Activated CD8-positive, alpha-beta T cell treated with anti-CD3 and anti-CD28 coated beads, Interleukin-2, amount 10 ng/mL, durations not matched to agents 7 days and 5 days (primary cell): ENCODE results near the gene SNX3. TPM values are rescaled to one million over a fixed set of nuclear protein-coding genes. Genes with fewer than 3 reads are reported as not detected.

Source experiments
- ATAC-seq: fragments of 150-1000 bp; cut with Tn5 transposase; one replicate; pipeline ENCODE4 v1.10.0; 2021; ENCODE audit warnings: moderate library complexity
- CTCF ChIA-PET: fragments of 350-600 bp; sonication (Branson Sonifier 250); formaldehyde crosslinking; loops from one replicate; lab custom pipeline; 2021; ENCODE audit warnings: antibody characterized with exemption; lab: Charles Lee
- POLR2A ChIA-PET: fragments of 350-600 bp; sonication (Branson Sonifier 250); formaldehyde crosslinking; loops from one replicate; lab custom pipeline; 2021; ENCODE audit warnings: antibody characterized with exemption; lab: Charles Lee
- DNase-seq: peaks from one replicate; pipeline ENCODE4 v3.0.0-alpha.2; 2020
- H3K27ac Mint-ChIP-seq: one replicate; pipeline ENCODE4 v1.8.0; 2021; ENCODE audit warnings: mild to moderate bottlenecking, mixed read lengths
- H3K27me3 Mint-ChIP-seq: one replicate; pipeline ENCODE4 v1.8.0; 2021; ENCODE audit warnings: low read depth, mixed read lengths
- H3K36me3 Mint-ChIP-seq: one replicate; pipeline ENCODE4 v1.8.0; 2021; ENCODE audit warnings: low read depth, mixed read lengths
- H3K4me1 Mint-ChIP-seq: one replicate; pipeline ENCODE4 v1.8.0; 2021; ENCODE audit warnings: low read depth, mixed read lengths
- H3K4me3 Mint-ChIP-seq: one replicate; pipeline ENCODE4 v1.8.0; 2021; ENCODE audit warnings: mild to moderate bottlenecking, mixed read lengths
- H3K9me3 Mint-ChIP-seq: one replicate; pipeline ENCODE4 v1.8.0; 2022; ENCODE audit warnings: mixed read lengths; ENCODE audit not compliant: insufficient read depth
- total RNA-seq, 2 experiments: library from RNA; stranded (reverse); gene quantifications; one replicate each; pipeline ENCODE4 v1.2.3, GENCODE V29; 2021

Gene SNX3
- total RNA-seq, 2 experiments from 2014 or later: 91.5 to 91.9 TPM

GRCh38 chr6:108203189-108204112 is 57.4 kb downstream of the SNX3 start:
- no peak for ATAC-seq
- H3K4me3 Mint-ChIP-seq: no peak overlapping the region
- CTCF ChIA-PET: interaction anchor here (1.3 kb wide), 1 partner anchor 288 kb away, joined by 4 read pairs; no protein-coding TSS in a partner anchor
- DNase-seq: no peak
- POLR2A ChIA-PET: no interaction called here
- H3K27me3 Mint-ChIP-seq: no peaks in the 10 kb centered on the region
- H3K36me3 Mint-ChIP-seq: peaks cover 8% of the 10 kb centered on the region
- H3K9me3 Mint-ChIP-seq: no peaks in the 10 kb centered on the region
- no peaks in the 10 kb centered on the region for H3K4me1 Mint-ChIP-seq
- no peak overlapping the region for H3K27ac Mint-ChIP-seq

DNA sequence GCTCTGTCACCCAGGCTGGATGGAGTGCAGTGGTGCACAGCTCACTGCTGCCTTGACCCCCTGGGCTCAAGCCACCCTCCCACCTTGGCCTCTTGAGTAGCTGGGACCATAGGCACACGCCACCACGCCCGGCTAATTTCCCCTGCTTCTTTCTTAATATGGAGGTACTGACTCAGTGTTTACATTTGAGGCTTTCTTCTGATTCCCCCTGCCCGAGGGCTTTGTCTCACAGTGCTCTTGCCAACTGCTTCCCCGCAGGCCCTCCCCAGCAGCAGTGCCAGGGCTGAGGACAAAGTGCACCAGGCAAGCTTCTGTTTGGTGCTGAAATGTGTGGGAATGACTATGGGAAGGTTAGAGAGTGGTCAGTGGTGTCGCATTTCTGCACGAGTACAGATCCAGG is 60.2 kb downstream of the SNX3 start:
- Mint-ChIP-seq H3K4me3 (no peak overlapping the region), H3K9me3 (no peaks in the 10 kb centered on the region), H3K27ac (no peak overlapping the region), H3K36me3 (peaks cover 2% of the 10 kb centered on the region), H3K4me1 (no peaks in the 10 kb centered on the region), H3K27me3 (no peaks in the 10 kb centered on the region)
- CTCF ChIA-PET: no interaction called here
- ATAC-seq: no peak
- no peak for DNase-seq
- POLR2A ChIA-PET: no interaction called here

- Mint-ChIP-seq H3K27ac (no peak overlapping the region), H3K36me3 (no peaks in the 10 kb centered on the region), H3K27me3 (no peaks in the 10 kb centered on the region), H3K4me3 (no peak overlapping the region), H3K4me1 (no peaks in the 10 kb centered on the region), H3K9me3 (no peaks in the 10 kb centered on the region)
- ChIA-PET POLR2A (no interaction called here), CTCF (no interaction called here)
- DNase-seq: no peak
- ATAC-seq: no peak
These were observed 60.7 kb downstream of the SNX3 start for GRCh38 chr6:108200186-108200585.

- no peak for ATAC-seq
- no peak overlapping the region for H3K27ac Mint-ChIP-seq
- H3K9me3 Mint-ChIP-seq: no peaks in the 10 kb centered on the region
- H3K36me3 Mint-ChIP-seq: no peaks in the 10 kb centered on the region
- peaks cover 5% of the 10 kb centered on the region for H3K27me3 Mint-ChIP-seq
- DNase-seq: no peak
- ChIA-PET POLR2A (no interaction called here), CTCF (no interaction called here)
- no peaks in the 10 kb centered on the region for H3K4me1 Mint-ChIP-seq
- H3K4me3 Mint-ChIP-seq: no peak overlapping the region
These were observed 61.9 kb downstream of the SNX3 start for GRCh38 chr6:108198761-108199498.

- ATAC-seq (no peak), DNase-seq (no peak)
- Mint-ChIP-seq H3K4me1 (no peaks in the 10 kb centered on the region), H3K36me3 (no peaks in the 10 kb centered on the region), H3K27me3 (peaks cover 12% of the 10 kb centered on the region), H3K27ac (no peak overlapping the region), H3K9me3 (no peaks in the 10 kb centered on the region), H3K4me3 (no peak overlapping the region)
- CTCF ChIA-PET: no interaction called here
- POLR2A ChIA-PET: interaction anchor here (0.7 kb wide), 1 partner anchor 19 kb away, joined by 4 read pairs; no protein-coding TSS in a partner anchor
These were observed 65.6 kb downstream of the SNX3 start for GRCh38 chr6:108195209-108195608.

DNA sequence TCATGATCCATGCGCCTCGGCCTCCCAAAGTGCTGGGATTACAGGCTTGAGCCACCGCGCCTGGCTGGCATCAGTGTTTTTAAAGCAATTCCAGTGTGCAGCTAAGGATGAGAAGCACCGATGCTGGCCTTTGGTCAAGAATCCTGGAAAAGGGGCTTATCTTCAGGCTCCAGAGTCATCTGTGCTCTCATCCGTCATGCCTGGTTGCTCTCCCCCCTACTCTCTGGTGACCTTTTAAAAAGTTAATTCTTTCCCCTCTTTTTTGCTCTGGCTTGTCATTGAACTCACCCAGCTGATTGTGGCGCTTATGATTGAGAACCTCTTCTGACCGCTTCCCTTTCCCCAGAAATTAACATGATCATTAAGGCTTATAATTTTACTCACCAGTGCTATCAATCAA is 66.3 kb downstream of the SNX3 start:
- H3K36me3 Mint-ChIP-seq: no peaks in the 10 kb centered on the region
- no peaks in the 10 kb centered on the region for H3K4me1 Mint-ChIP-seq
- ChIA-PET CTCF (no interaction called here), POLR2A (no interaction called here)
- H3K4me3 Mint-ChIP-seq: no peak overlapping the region
- H3K27ac Mint-ChIP-seq: no peak overlapping the region
- no peaks in the 10 kb centered on the region for H3K9me3 Mint-ChIP-seq
- H3K27me3 Mint-ChIP-seq: peaks cover 13% of the 10 kb centered on the region
- DNase-seq (no peak), ATAC-seq (no peak)

DNA sequence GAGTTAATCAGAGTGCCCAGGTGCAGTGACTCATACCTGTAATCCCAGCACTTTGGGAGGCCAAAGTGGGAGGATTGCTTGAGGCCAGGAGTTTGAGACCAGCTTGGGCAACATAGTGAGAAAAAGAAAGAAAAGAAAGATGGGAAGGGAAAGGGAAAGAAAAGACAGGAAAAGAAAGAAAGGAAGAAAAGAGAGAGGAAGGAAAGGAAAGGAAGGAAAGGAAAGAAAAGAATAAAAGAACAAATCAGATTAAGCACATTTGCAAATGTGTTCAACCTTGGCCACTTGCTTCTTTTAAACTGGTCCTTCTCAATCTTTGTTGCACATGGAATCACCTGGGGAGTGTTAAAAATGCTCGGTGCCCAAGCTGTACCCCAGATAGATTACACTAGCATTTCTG is 67.0 kb downstream of the SNX3 start:
- CTCF ChIA-PET: no interaction called here
- DNase-seq (no peak), ATAC-seq (no peak)
- H3K9me3 Mint-ChIP-seq: no peaks in the 10 kb centered on the region
- no peaks in the 10 kb centered on the region for H3K4me1 Mint-ChIP-seq
- H3K36me3 Mint-ChIP-seq: no peaks in the 10 kb centered on the region
- H3K4me3 Mint-ChIP-seq: no peak overlapping the region
- POLR2A ChIA-PET: interaction anchor here (0.7 kb wide), 1 partner anchor 178 kb away, joined by 3 read pairs; no protein-coding TSS in a partner anchor
- H3K27me3 Mint-ChIP-seq: peaks cover 17% of the 10 kb centered on the region
- no peak overlapping the region for H3K27ac Mint-ChIP-seq

DNA sequence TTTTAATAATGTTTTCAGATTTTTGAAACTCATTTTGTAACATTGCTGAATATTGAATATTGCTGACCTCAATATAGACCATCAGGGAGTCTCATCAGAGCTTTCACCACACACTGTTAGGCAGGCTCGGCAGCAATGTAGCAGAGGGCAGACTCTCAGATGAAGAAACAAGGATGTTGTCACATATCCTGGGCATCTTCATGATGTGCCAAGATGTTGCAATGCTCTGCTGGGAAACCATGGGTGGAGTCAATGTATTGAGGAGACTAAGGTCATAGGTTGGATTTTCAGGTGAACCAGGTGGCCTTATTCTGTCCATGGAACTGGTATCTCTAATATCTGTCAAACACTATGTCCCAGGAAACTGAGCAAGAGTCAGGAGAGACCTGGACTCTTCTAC is 67.7 kb downstream of the SNX3 start:
- CTCF ChIA-PET: no interaction called here
- H3K9me3 Mint-ChIP-seq: no peaks in the 10 kb centered on the region
- POLR2A ChIA-PET: interaction anchor here (0.6 to 0.7 kb wide), 2 partner anchors 179 to 1546 kb away, joined by 3 read pairs; no protein-coding TSS in a partner anchor
- peaks cover 21% of the 10 kb centered on the region for H3K27me3 Mint-ChIP-seq
- no peak overlapping the region for H3K4me3 Mint-ChIP-seq
- DNase-seq: no peak
- no peak for ATAC-seq
- H3K4me1 Mint-ChIP-seq: no peaks in the 10 kb centered on the region
- H3K36me3 Mint-ChIP-seq: no peaks in the 10 kb centered on the region
- no peak overlapping the region for H3K27ac Mint-ChIP-seq

DNA sequence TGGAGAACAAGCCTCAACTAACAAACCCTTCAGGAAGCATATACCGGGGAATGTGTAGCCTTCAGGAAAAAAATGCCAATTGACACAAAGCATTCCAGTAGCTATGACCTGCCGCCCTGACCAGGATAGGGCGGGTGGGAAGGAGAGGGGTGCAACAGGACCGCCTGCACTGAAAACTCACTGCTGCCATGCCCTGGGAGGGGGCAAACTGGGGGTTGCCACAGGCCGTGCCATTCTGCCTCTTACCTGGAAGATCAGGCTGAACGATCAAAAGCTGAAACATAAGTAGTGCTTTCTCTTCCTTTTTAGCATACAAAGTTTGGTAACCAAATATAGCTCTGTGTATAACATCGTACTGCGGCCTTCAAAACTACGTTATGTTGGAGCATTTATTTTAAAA is 73.3 kb downstream of the SNX3 start:
- H3K27me3 Mint-ChIP-seq: peaks cover 36% of the 10 kb centered on the region
- no peaks in the 10 kb centered on the region for H3K9me3 Mint-ChIP-seq
- no peak overlapping the region for H3K4me3 Mint-ChIP-seq
- H3K4me1 Mint-ChIP-seq: no peaks in the 10 kb centered on the region
- no peak for DNase-seq
- no peak for ATAC-seq
- ChIA-PET CTCF (no interaction called here), POLR2A (no interaction called here)
- H3K27ac Mint-ChIP-seq: no peak overlapping the region
- no peaks in the 10 kb centered on the region for H3K36me3 Mint-ChIP-seq

DNA sequence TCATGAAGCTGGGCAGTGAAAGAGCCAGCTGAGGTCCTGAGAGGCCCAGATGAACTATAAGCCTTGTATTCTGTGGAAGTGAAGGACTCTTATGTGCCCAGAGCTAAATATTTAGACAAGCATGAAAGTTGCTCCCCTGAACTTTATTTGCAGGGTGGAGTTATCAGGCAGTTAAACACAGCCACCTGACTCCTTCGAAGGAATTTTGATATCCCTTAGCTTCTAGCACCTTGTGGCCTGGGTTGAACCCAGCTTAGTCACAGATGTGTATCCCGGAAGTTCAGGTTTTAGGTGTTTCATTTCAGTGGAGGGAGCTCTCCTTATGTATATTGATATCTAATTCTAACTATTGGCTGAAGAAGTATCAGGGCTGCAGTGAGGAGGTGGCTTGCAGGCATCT is 74.6 kb downstream of the SNX3 start:
- Mint-ChIP-seq H3K4me3 (no peak overlapping the region), H3K9me3 (no peaks in the 10 kb centered on the region), H3K27me3 (peaks cover 40% of the 10 kb centered on the region), H3K4me1 (no peaks in the 10 kb centered on the region), H3K36me3 (no peaks in the 10 kb centered on the region), H3K27ac (no peak overlapping the region)
- DNase-seq (no peak), ATAC-seq (no peak)
- CTCF ChIA-PET: no interaction called here
- POLR2A ChIA-PET: no interaction called here

GRCh38 chr6:108180776-108181175 is 80.1 kb downstream of the SNX3 start:
- Mint-ChIP-seq H3K36me3 (peaks cover 2% of the 10 kb centered on the region), H3K27ac (no peak overlapping the region), H3K27me3 (peaks cover 66% of the 10 kb centered on the region), H3K4me3 (no peak overlapping the region), H3K4me1 (peaks cover 6% of the 10 kb centered on the region), H3K9me3 (no peaks in the 10 kb centered on the region)
- POLR2A ChIA-PET: no interaction called here
- no peak for DNase-seq
- ATAC-seq: no peak
- CTCF ChIA-PET: interaction anchor here (1.5 kb wide), 1 partner anchor 15 kb away, joined by 4 read pairs; the partner anchor contains the start of gene NR2E1

DNA sequence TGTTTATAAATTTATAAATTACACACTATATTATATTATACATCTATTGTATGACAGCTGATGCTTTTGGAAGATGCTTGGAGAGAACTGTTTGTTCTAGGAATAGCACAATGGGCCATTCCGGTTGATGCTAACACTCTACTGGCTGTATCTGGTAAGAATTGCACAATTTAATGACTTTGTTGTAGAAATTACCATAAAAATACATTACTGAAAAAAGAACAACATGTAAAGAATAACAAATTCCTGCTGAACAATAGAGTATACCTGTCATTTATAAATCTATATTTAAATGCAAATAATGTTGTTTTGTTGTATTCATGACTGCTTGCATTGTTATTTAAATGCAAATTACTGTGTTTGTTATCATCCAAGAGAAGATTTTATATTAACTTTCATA is 80.6 kb downstream of the SNX3 start:
- Mint-ChIP-seq H3K9me3 (no peaks in the 10 kb centered on the region), H3K4me1 (peaks cover 11% of the 10 kb centered on the region), H3K27ac (no peak overlapping the region), H3K4me3 (no peak overlapping the region), H3K27me3 (peaks cover 68% of the 10 kb centered on the region), H3K36me3 (peaks cover 2% of the 10 kb centered on the region)
- ATAC-seq (no peak), DNase-seq (no peak)
- POLR2A ChIA-PET: no interaction called here
- CTCF ChIA-PET: interaction anchor here (1.3 to 1.5 kb wide), 2 partner anchors 12 to 15 kb away, joined by 3 to 4 read pairs; partner anchors contain the start of gene NR2E1
